ENCODE measurements around the gene SLC25A29.
A peak's percentile ranks its signal among the peaks of the same experiment; 100 is the strongest.

The SLC25A29 gene

GRCh38 chr14:100267990-100268389 is 38.3 kb downstream of the SLC25A29 start:
- no peak for DNase-seq (ENCODE audit: low spot score)
- no peak overlapping the region for H3K27ac ChIP-seq (ENCODE audit: poor library complexity, severe bottlenecking)
- TF ChIP-seq, protein P1, sequence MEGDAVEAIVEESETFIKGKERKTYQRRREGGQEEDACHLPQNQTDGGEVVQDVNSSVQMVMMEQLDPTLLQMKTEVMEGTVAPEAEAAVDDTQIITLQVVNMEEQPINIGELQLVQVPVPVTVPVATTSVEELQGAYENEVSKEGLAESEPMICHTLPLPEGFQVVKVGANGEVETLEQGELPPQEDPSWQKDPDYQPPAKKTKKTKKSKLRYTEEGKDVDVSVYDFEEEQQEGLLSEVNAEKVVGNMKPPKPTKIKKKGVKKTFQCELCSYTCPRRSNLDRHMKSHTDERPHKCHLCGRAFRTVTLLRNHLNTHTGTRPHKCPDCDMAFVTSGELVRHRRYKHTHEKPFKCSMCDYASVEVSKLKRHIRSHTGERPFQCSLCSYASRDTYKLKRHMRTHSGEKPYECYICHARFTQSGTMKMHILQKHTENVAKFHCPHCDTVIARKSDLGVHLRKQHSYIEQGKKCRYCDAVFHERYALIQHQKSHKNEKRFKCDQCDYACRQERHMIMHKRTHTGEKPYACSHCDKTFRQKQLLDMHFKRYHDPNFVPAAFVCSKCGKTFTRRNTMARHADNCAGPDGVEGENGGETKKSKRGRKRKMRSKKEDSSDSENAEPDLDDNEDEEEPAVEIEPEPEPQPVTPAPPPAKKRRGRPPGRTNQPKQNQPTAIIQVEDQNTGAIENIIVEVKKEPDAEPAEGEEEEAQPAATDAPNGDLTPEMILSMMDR (IDR thresholded peaks at IDR 0.05; ENCODE audit: poor library complexity, severe bottlenecking): no peak
- peaks cover 4% of the 10 kb centered on the region for H3K4me1 ChIP-seq (ENCODE audit: insufficient read depth, poor library complexity, severe bottlenecking)
- H3K4me3 ChIP-seq (ENCODE audit: severe bottlenecking): no peak overlapping the region
- no peaks in the 10 kb centered on the region for H3K27me3 ChIP-seq (ENCODE audit: insufficient read depth, poor library complexity, severe bottlenecking)
- H3K9me3 ChIP-seq (ENCODE audit: severe bottlenecking): no peaks in the 10 kb centered on the region
- H3K36me3 ChIP-seq (ENCODE audit: low read depth): peaks cover 72% of the 10 kb centered on the region
- ATAC-seq (ENCODE audit: low read depth): no peak

DNA sequence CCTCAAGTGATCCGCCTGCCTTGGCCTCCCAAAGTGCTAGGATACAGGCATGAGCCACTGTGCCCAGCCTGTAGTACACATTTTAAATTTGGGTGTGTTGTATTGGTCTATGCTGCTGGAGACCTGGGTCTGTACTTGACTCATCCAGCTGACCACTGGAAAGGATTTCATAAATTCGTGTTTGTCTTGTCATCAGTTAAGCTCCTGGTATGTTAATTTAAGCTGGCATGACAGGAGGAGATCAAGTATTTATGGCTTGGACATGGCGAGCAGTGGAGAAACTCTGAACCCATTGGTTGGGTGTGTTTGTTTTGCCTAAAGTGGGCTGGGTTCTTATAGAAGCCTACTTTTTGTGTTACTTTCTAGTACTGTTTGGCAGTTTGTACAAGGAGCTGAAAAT is 43.1 kb downstream of the SLC25A29 start:
- Histone ChIP-seq H3K27ac (ENCODE audit: poor library complexity, severe bottlenecking) (no peak overlapping the region), H3K4me3 (ENCODE audit: severe bottlenecking) (no peak overlapping the region), H3K36me3 (ENCODE audit: low read depth) (peaks cover 52% of the 10 kb centered on the region), H3K27me3 (ENCODE audit: insufficient read depth, poor library complexity, severe bottlenecking) (no peaks in the 10 kb centered on the region), H3K4me1 (ENCODE audit: insufficient read depth, poor library complexity, severe bottlenecking) (no peaks in the 10 kb centered on the region), H3K9me3 (ENCODE audit: severe bottlenecking) (no peaks in the 10 kb centered on the region)
- ATAC-seq (ENCODE audit: low read depth) (peak; percentile 67), DNase-seq (ENCODE audit: low spot score) (no peak)
- TF ChIP-seq, protein P1 (IDR thresholded peaks at IDR 0.05; ENCODE audit: poor library complexity, severe bottlenecking): no peak

DNA sequence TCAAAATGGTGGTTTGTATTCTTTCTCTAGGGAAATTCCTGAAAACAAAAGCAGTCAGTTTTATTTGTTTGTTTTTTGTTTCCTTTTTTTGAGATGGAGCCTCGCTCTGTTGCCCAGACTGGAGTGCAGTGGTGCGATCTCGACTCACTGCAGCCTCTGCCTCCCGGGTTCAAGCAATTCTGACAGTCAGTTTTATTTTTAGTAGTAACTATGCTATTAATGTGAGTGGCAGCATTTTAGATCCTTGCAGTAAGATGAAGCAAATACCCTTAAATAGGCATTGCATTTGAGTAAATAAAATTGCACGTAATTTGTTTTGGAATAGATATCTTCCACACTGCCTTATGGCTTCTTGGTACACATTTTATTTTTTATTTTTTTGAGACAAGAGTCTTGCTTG is 43.7 kb downstream of the SLC25A29 start:
- Histone ChIP-seq H3K9me3 (ENCODE audit: severe bottlenecking) (no peaks in the 10 kb centered on the region), H3K4me1 (ENCODE audit: insufficient read depth, poor library complexity, severe bottlenecking) (no peaks in the 10 kb centered on the region), H3K4me3 (ENCODE audit: severe bottlenecking) (no peak overlapping the region), H3K36me3 (ENCODE audit: low read depth) (peaks cover 50% of the 10 kb centered on the region), H3K27ac (ENCODE audit: poor library complexity, severe bottlenecking) (no peak overlapping the region), H3K27me3 (ENCODE audit: insufficient read depth, poor library complexity, severe bottlenecking) (no peaks in the 10 kb centered on the region)
- TF ChIP-seq, protein P1 (IDR thresholded peaks at IDR 0.05; ENCODE audit: poor library complexity, severe bottlenecking): no peak
- no peak for ATAC-seq (ENCODE audit: low read depth)
- DNase-seq (ENCODE audit: low spot score): no peak

DNA sequence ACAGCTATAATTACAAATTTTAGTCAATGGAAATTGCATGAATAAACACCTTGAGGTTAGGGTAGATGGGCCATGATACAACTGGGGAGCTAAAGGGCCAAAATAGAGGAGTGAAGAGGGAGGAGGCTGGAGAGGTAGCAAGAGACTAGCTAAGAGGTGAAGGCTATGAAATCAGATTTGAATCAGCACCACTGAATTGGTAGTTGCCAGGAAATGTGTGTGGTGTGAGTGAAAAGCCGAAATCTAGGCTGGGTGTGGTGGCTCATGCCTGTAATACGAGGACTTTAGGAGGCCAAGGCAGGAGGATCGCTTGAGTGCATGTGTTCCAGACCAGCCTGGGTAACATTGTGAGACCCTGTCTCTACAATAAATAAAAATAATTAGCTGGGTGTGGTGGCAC is 44.6 kb downstream of the SLC25A29 start:
- Histone ChIP-seq H3K4me3 (ENCODE audit: severe bottlenecking) (no peak overlapping the region), H3K27ac (ENCODE audit: poor library complexity, severe bottlenecking) (no peak overlapping the region), H3K27me3 (ENCODE audit: insufficient read depth, poor library complexity, severe bottlenecking) (no peaks in the 10 kb centered on the region), H3K9me3 (ENCODE audit: severe bottlenecking) (no peaks in the 10 kb centered on the region), H3K36me3 (ENCODE audit: low read depth) (peaks cover 41% of the 10 kb centered on the region), H3K4me1 (ENCODE audit: insufficient read depth, poor library complexity, severe bottlenecking) (no peaks in the 10 kb centered on the region)
- ATAC-seq (ENCODE audit: low read depth) (no peak), DNase-seq (ENCODE audit: low spot score) (no peak)
- TF ChIP-seq, protein P1 (IDR thresholded peaks at IDR 0.05; ENCODE audit: poor library complexity, severe bottlenecking): no peak

DNA sequence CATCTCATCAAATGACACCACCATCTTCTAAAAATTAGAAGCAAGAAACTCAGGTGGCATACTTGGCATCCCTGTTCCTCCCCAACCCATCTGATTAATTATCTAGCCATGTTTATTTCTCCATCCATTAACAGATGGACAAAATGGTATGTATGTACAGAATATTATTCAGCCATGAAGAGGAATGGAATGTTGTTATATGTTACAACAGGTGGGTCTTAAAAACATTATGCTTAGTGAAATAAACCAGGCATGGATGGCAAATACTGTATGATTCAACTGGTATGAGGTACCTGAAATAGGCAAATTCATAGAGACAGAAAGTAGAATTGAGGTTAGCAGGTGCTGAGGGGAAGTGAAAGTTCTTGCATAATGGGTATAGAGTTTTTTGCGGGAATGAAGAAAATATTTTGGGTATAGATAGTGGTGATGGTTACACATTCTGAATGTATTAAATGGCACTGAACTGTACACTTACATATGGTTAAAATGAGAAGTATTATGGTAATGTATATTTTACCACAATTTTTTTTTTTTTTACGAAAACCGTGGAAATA is 49.8 kb downstream of the SLC25A29 start:
- DNase-seq (ENCODE audit: low spot score) (no peak), ATAC-seq (ENCODE audit: low read depth) (no peak)
- H3K27me3 ChIP-seq (ENCODE audit: insufficient read depth, poor library complexity, severe bottlenecking): no peaks in the 10 kb centered on the region
- no peaks in the 10 kb centered on the region for H3K9me3 ChIP-seq (ENCODE audit: severe bottlenecking)
- peaks cover 5% of the 10 kb centered on the region for H3K36me3 ChIP-seq (ENCODE audit: low read depth)
- H3K4me1 ChIP-seq (ENCODE audit: insufficient read depth, poor library complexity, severe bottlenecking): no peaks in the 10 kb centered on the region
- H3K4me3 ChIP-seq (ENCODE audit: severe bottlenecking): no peak overlapping the region
- H3K27ac ChIP-seq (ENCODE audit: poor library complexity, severe bottlenecking): no peak overlapping the region
- TF ChIP-seq, protein P1 (IDR thresholded peaks at IDR 0.05; ENCODE audit: poor library complexity, severe bottlenecking): no peak
